Caco-2 (cell line): ENCODE data around the gene SPRTN. TPM values are rescaled to one million over a fixed set of nuclear protein-coding genes. Genes with fewer than 3 reads are reported as not detected.

Source experiments
- BruUV-seq: library from RNA; stranded (reverse); fragments of 400-500 nt; replicated peaks from 2 replicates; lab custom pipeline; 2021; lab: Mats Ljungman, UMichigan
- CTCF ChIA-PET: fragments of 300-600 bp; sonication (Branson Sonifier 250); formaldehyde crosslinking; loops from one replicate; lab custom pipeline; 2022; ENCODE audit warnings: antibody characterized with exemption; lab: Charles Lee
- POLR2A ChIA-PET: fragments of 300-600 bp; sonication (Branson Sonifier 250); formaldehyde crosslinking; loops from one replicate; lab custom pipeline; 2022; ENCODE audit warnings: antibody characterized with exemption; lab: Charles Lee
- DNase-seq, 2 experiments: peaks; one replicate each; pipeline versions ENCODE4 v3.0.0 to v3.0.0-alpha.2; 2020 to 2022
- H3K27me3 ChIP-seq: replicated peaks from 2 replicates; pipeline ENCODE4 v1.6.0; 2011; ENCODE audit warnings: low read length; ENCODE audit not compliant: control insufficient read depth, insufficient read depth
- H3K36me3 ChIP-seq: 2 replicates; pipeline ENCODE4 v1.5.1; 2011; ENCODE audit warnings: low read length; ENCODE audit not compliant: control insufficient read depth, insufficient read depth
- H3K4me1 ChIP-seq: fragments of 250-450 bp; sonication (Bioruptor Pico); 2 replicates; pipeline ENCODE4 v1.5.1; 2020; ENCODE audit warnings: mild to moderate bottlenecking
- H3K4me3 ChIP-seq: 2 replicates; pipeline ENCODE4 v1.5.1; 2011; ENCODE audit warnings: low read depth, mild to moderate bottlenecking, control low read depth, low read length
- H3K9me3 ChIP-seq: fragments of 250-450 bp; sonication (Bioruptor Pico); 2 replicates; pipeline ENCODE4 v1.5.1; 2020; ENCODE audit warnings: mild to moderate bottlenecking, moderate library complexity
- H3K27ac Mint-ChIP-seq: one replicate; pipeline ENCODE4 v1.8.0; 2022; ENCODE audit warnings: mixed read lengths; ENCODE audit not compliant: unreplicated experiment
- H3K27me3 Mint-ChIP-seq: one replicate; pipeline ENCODE4 v1.8.0; 2022; ENCODE audit warnings: mixed read lengths; ENCODE audit not compliant: insufficient read depth, unreplicated experiment
- H3K36me3 Mint-ChIP-seq: one replicate; pipeline ENCODE4 v1.8.0; 2022; ENCODE audit warnings: mild to moderate bottlenecking, mixed read lengths; ENCODE audit not compliant: insufficient read depth, unreplicated experiment
- H3K4me1 Mint-ChIP-seq: one replicate; pipeline ENCODE4 v1.8.0; 2022; ENCODE audit warnings: low read depth, mixed read lengths; ENCODE audit not compliant: unreplicated experiment
- H3K4me3 Mint-ChIP-seq: one replicate; pipeline ENCODE4 v1.8.0; 2022; ENCODE audit warnings: mild to moderate bottlenecking, moderate library complexity, mixed read lengths; ENCODE audit not compliant: unreplicated experiment
- H3K9me3 Mint-ChIP-seq: one replicate; pipeline ENCODE4 v1.8.0; 2022; ENCODE audit warnings: mixed read lengths; ENCODE audit not compliant: unreplicated experiment
- CTCF ChIP-seq, 2 experiments: fragments of 200-600 bp in 1 of 2; IDR thresholded peaks; 1 replicate in 1 of 2; 2 replicates in 1 of 2; pipeline versions ENCODE4 v1.5.1 to v1.8.0; 2011 to 2022; ENCODE audit warnings: antibody characterized with exemption in 1 of 2, control low read depth in 1 of 2, inconsistent platforms in 1 of 2, low read depth in 1 of 2, low read length in 1 of 2, mild to moderate bottlenecking in 1 of 2, moderate library complexity in 1 of 2; ENCODE audit not compliant: insufficient read depth in 1 of 2, severe bottlenecking in 1 of 2, unreplicated experiment in 1 of 2
- intact Hi-C: fragments of 100-400 bp; cut with micrococcal nuclease; formaldehyde crosslinking; loops from one replicate; pipeline ENCODE4 v1.10.0; 2022; ENCODE audit not compliant: unreplicated experiment
- total RNA-seq: library from RNA; stranded (reverse); gene quantifications from 2 replicates; pipeline ENCODE4 v1.2.3, GENCODE V29; 2022

The SPRTN gene
- total RNA-seq, 1 experiment from 2014 or later, result 21.3 TPM

DNA sequence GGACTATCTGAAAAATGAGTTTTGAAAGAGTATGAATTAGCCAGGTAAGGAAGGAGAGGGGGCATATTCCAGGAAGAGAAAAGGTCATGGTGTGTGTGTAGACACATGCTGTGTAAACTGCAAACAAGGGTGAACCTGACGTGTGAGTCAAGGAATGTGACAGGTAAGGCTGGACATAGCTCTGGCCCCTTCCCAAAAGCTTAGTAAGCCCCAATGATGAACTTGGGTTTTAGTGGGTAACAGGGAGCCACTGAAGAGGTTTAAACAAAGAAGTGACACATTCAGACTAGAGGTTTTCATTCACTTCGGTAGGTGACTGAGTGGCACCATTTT, 47.3 kb downstream of the SPRTN start:
- no peak for TF ChIP-seq CTCF (IDR thresholded peaks at IDR 0.05; ENCODE audit: insufficient read depth in 1 of 2, low read depth in 1 of 2, low read length in 1 of 2, severe bottlenecking in 1 of 2, unreplicated experiment in 1 of 2)
- H3K4me1 ChIP-seq, result peaks cover 28% of the 10 kb centered on the region
- intact Hi-C loops, result loop anchor here (1.0 kb wide), 1 partner anchor 8 kb away; no protein-coding TSS in a partner anchor
- ChIA-PET CTCF (no interaction called here), POLR2A (no interaction called here)
- no TSS peak for BruUV-seq
- Mint-ChIP-seq H3K9me3 (no peaks in the 10 kb centered on the region), H3K27ac (no peak overlapping the region), H3K27me3 (no peaks in the 10 kb centered on the region), H3K4me3 (no peak overlapping the region), H3K4me1 (peaks cover 18% of the 10 kb centered on the region), H3K36me3 (peaks cover 5% of the 10 kb centered on the region)
- H3K9me3 ChIP-seq, result no peaks in the 10 kb centered on the region
- H3K36me3 ChIP-seq, result no peaks in the 10 kb centered on the region
- H3K4me3 ChIP-seq, result no peak overlapping the region
- no peaks in the 10 kb centered on the region for H3K27me3 ChIP-seq
- no peak for DNase-seq

DNA sequence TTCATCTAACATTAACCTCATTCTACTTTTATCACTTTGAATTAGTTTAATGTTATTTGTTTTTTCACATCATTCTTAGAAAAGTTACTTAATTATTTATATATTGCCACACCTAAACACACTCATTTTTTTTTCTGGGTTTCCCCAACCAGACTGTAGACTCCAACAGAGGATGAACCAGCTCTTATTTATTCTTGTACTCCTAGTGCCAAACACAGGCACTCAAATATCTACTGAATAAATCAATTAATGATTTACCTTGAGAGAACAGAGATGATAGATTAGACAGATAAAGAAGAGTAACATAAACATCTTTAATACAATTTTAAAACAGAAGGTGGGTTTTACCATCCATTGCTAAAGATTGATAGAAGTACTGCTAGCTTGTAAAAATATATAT, 48.4 kb downstream of the SPRTN start:
- H3K36me3 ChIP-seq, result no peaks in the 10 kb centered on the region
- no peaks in the 10 kb centered on the region for H3K9me3 ChIP-seq
- Mint-ChIP-seq H3K27me3 (no peaks in the 10 kb centered on the region), H3K4me3 (no peak overlapping the region), H3K4me1 (peaks cover 24% of the 10 kb centered on the region), H3K27ac (no peak overlapping the region), H3K9me3 (no peaks in the 10 kb centered on the region), H3K36me3 (peaks cover 6% of the 10 kb centered on the region)
- POLR2A ChIA-PET, result no interaction called here
- H3K4me1 ChIP-seq, result peaks cover 28% of the 10 kb centered on the region
- intact Hi-C loops, result no loop called here
- H3K4me3 ChIP-seq, result no peak overlapping the region
- H3K27me3 ChIP-seq, result no peaks in the 10 kb centered on the region
- TF ChIP-seq CTCF (IDR thresholded peaks at IDR 0.05; ENCODE audit: insufficient read depth in 1 of 2, low read depth in 1 of 2, low read length in 1 of 2, severe bottlenecking in 1 of 2, unreplicated experiment in 1 of 2), result no peak
- CTCF ChIA-PET, result interaction anchor here (0.6 kb wide), 1 partner anchor 325 kb away, joined by 3 read pairs; no protein-coding TSS in a partner anchor
- no TSS peak for BruUV-seq
- DNase-seq, result no peak

DNA sequence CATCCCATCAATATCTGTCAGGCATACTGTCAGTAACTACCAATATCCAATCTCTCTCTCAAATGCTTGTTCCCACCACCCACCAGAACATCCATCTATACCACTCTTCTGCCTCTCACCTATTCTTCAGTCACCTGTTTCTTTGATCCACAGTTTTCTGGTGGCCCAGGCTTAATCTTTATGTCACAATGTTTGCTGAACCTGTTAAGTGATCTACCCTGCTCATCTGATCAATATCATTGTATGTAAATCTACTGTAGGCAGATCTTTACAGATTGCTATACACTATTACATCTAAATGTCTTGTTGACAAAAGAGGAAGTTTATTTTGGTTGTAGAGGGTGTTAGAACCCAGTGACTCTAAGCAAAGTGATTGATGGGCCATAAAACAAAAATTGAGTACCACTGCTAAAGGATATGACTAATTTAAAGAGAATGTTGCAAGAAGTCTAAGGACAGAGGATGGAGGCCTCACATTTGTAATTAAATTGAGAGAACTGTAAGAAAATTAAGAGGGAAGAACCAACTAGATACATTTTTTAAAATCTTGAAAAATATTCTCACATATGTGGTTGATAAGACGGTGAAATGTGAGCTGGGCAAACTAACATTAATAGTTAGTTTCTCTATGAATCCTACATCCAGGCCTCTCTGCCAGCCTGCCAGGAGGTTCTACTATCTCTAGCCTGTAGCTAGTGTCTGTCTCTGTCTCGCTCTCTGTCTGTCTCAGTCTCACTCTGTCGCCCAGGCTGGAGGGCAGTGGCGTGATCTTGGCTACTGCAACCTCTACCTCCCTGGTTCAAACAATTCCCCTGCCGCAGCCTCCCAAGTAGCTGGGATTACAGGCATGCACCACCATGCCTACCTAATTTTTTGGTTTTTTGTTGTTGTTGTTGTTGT, 49.9 kb downstream of the SPRTN start:
- BruUV-seq, result no TSS peak
- no peaks in the 10 kb centered on the region for H3K9me3 ChIP-seq
- DNase-seq, result no peak
- intact Hi-C loops, result no loop called here
- Mint-ChIP-seq H3K9me3 (no peaks in the 10 kb centered on the region), H3K4me3 (no peak overlapping the region), H3K27ac (peak overlapping the region; percentile 13), H3K27me3 (no peaks in the 10 kb centered on the region), H3K36me3 (peaks cover 6% of the 10 kb centered on the region), H3K4me1 (peaks cover 30% of the 10 kb centered on the region)
- H3K4me1 ChIP-seq, result peaks cover 35% of the 10 kb centered on the region
- H3K27me3 ChIP-seq, result no peaks in the 10 kb centered on the region
- no peak for TF ChIP-seq CTCF (IDR thresholded peaks at IDR 0.05; ENCODE audit: insufficient read depth in 1 of 2, low read depth in 1 of 2, low read length in 1 of 2, severe bottlenecking in 1 of 2, unreplicated experiment in 1 of 2)
- H3K36me3 ChIP-seq, result no peaks in the 10 kb centered on the region
- no peak overlapping the region for H3K4me3 ChIP-seq
- CTCF ChIA-PET, result no interaction called here
- POLR2A ChIA-PET, result no interaction called here
